Vagina (tissue), 2 donors: Measurements from ENCODE around the gene CSMD2.

Source experiments
- POLR2A ChIP-seq, 2 donors: fragments of 450-650 bp; IDR thresholded peaks; one replicate each; pipeline ENCODE4 v1.6.1; 2017; ENCODE audit warnings: antibody characterized with exemption in 2 of 2, mild to moderate bottlenecking in 2 of 2, moderate library complexity in 2 of 2
- TF ChIP-seq, protein P1 (sequence below), 3 experiments: fragments of 450-650 bp in 2 of 3; fragments of 200-600 bp in 1 of 3; sonication (generic) in 1 of 3; IDR thresholded peaks; one replicate each; pipeline ENCODE4 v1.5.1; 2017 to 2019; ENCODE audit warnings: antibody characterized with exemption in 3 of 3, mild to moderate bottlenecking in 2 of 3, moderate library complexity in 2 of 3

DNA sequence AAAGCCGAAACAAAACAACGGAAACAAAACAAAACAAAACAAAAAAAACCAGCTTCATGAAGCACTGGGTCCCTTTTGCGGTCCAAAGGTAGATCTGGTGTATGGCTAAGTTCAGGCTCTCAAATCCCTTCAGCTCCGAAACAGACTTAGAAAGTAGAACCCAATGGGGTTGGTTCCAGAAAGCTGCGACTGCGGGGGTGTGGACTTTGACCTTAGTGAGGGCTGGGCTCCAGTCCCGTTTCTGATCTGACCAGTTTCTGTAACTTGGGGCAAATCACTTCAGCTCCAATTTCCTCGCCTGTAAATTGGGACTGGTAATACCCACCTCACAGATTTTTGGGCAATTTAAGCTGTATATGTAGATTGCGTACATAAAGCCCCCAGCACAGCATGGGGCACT is 587.4 kb downstream of the CSMD2 start:
- TF ChIP-seq, protein P1, sequence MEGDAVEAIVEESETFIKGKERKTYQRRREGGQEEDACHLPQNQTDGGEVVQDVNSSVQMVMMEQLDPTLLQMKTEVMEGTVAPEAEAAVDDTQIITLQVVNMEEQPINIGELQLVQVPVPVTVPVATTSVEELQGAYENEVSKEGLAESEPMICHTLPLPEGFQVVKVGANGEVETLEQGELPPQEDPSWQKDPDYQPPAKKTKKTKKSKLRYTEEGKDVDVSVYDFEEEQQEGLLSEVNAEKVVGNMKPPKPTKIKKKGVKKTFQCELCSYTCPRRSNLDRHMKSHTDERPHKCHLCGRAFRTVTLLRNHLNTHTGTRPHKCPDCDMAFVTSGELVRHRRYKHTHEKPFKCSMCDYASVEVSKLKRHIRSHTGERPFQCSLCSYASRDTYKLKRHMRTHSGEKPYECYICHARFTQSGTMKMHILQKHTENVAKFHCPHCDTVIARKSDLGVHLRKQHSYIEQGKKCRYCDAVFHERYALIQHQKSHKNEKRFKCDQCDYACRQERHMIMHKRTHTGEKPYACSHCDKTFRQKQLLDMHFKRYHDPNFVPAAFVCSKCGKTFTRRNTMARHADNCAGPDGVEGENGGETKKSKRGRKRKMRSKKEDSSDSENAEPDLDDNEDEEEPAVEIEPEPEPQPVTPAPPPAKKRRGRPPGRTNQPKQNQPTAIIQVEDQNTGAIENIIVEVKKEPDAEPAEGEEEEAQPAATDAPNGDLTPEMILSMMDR (IDR thresholded peaks at IDR 0.05): no peak
- no peak for TF ChIP-seq POLR2A (IDR thresholded peaks at IDR 0.05)
